ENCODE data around the gene DENND4A.

DNA sequence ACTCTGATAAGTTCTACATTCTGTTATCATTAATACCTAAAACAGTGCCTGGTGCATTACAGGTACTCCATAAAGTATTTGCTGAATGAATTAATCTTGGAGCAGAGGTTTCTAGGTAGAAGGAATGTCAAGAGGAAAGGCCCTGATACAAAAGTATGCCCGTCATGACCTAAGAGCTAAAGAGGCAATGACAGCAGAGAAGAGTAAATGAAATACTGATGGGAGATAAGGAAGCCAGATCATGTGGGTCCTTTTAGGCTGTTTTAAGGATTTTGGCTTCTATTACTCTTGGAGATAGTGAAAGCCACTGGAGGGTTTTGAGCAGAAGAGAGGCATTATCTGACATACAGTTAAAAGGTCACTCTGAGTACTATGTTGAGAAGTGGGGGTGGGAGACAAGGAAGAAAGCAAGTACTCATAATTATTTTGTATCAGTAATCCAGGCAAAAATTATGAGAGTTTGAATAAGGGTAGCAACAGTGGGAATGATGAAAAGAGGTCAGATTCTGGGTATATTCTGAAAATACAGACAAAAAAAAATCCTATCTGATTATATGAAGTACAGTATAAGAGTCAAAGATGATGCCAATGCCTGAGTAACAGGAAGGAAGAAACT, 48.3 kb downstream of the DENND4A start:
- no peak for TF ChIP-seq SP1 (IDR thresholded peaks at IDR 0.05)
- TF ChIP-seq FOXK2 (IDR thresholded peaks at IDR 0.05): no peak
- TF ChIP-seq FOXM1 (IDR thresholded peaks at IDR 0.05; ENCODE audit: borderline replicate concordance): no peak
- no peak for TF ChIP-seq BHLHE40 (IDR thresholded peaks at IDR 0.05; ENCODE audit: borderline replicate concordance)
- TF ChIP-seq CTBP1 (IDR thresholded peaks at IDR 0.05; ENCODE audit: borderline replicate concordance): no peak
- no peak for TF ChIP-seq ELF4 (IDR thresholded peaks at IDR 0.05)
- TF ChIP-seq, protein P1, sequence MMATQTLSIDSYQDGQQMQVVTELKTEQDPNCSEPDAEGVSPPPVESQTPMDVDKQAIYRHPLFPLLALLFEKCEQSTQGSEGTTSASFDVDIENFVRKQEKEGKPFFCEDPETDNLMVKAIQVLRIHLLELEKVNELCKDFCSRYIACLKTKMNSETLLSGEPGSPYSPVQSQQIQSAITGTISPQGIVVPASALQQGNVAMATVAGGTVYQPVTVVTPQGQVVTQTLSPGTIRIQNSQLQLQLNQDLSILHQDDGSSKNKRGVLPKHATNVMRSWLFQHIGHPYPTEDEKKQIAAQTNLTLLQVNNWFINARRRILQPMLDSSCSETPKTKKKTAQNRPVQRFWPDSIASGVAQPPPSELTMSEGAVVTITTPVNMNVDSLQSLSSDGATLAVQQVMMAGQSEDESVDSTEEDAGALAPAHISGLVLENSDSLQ (IDR thresholded peaks at IDR 0.05): no peak
- no peak for TF ChIP-seq ZNF384 (IDR thresholded peaks at IDR 0.05)
- TF ChIP-seq FOXA1 (IDR thresholded peaks at IDR 0.05): no peak
- no peak for TF ChIP-seq SUZ12 (IDR thresholded peaks at IDR 0.05)
- TF ChIP-seq TARDBP (IDR thresholded peaks at IDR 0.05): no peak
